Liver (tissue), 9 donors: ENCODE data around the gene PHF12. TPM values are rescaled to one million over a fixed set of nuclear protein-coding genes. Genes with fewer than 3 reads are reported as not detected.
"Not testable (repeated sequence)": the region's sequence is repeated elsewhere in the genome, so short reads cannot be mapped to it uniquely, and the experiment has no call there.

ENCODE experiments used
- DNase-seq: peaks from one replicate; pipeline ENCODE4 v3.0.0-alpha.2; 2017; ENCODE audit warnings: low spot score
- H3K27ac ChIP-seq, 2 donors: one replicate each; pipeline ENCODE4 v1.7.0; 2013; ENCODE audit warnings: inconsistent platforms in 2 of 2, low read length in 2 of 2, control low read depth in 1 of 2, low read depth in 1 of 2, mild to moderate bottlenecking in 1 of 2
- H3K27me3 ChIP-seq, 4 donors: one replicate each; pipeline versions ENCODE4 v1.6.1 to v1.7.0; 2013; ENCODE audit warnings: low read length in 3 of 4, inconsistent platforms in 1 of 4, mild to moderate bottlenecking in 1 of 4, moderate library complexity in 1 of 4; ENCODE audit not compliant: control insufficient read depth in 4 of 4, insufficient read depth in 4 of 4
- H3K36me3 ChIP-seq, 4 donors: one replicate each; pipeline versions ENCODE4 v1.6.1 to v1.7.0; 2013; ENCODE audit warnings: low read length in 3 of 4, mild to moderate bottlenecking in 3 of 4, low read depth in 1 of 4, moderate library complexity in 1 of 4; ENCODE audit not compliant: control insufficient read depth in 4 of 4, insufficient read depth in 3 of 4
- H3K4me1 ChIP-seq, 4 donors: one replicate each; pipeline versions ENCODE4 v1.6.1 to v1.7.0; 2013; ENCODE audit warnings: low read length in 3 of 4, mild to moderate bottlenecking in 3 of 4, moderate library complexity in 1 of 4; ENCODE audit not compliant: control insufficient read depth in 4 of 4, insufficient read depth in 4 of 4
- H3K4me3 ChIP-seq, 3 donors: one replicate each; pipeline versions ENCODE4 v1.6.1 to v1.7.0; 2013; ENCODE audit warnings: low read length in 3 of 3, control low read depth in 1 of 3, low read depth in 1 of 3, mild to moderate bottlenecking in 1 of 3
- H3K9ac ChIP-seq, 2 donors: one replicate each; pipeline ENCODE4 v1.7.0; 2013; ENCODE audit warnings: low read length in 2 of 2, mild to moderate bottlenecking in 2 of 2, moderate library complexity in 2 of 2, control low read depth in 1 of 2, low read depth in 1 of 2
- H3K9me3 ChIP-seq, 4 donors: one replicate each; pipeline versions ENCODE4 v1.6.1 to v1.7.0; 2013; ENCODE audit warnings: low read length in 3 of 4; ENCODE audit not compliant: control insufficient read depth in 4 of 4
- ATF3 ChIP-seq: IDR thresholded peaks from 2 replicates; pipeline ENCODE4 v1.6.1; 2016; ENCODE audit warnings: antibody characterized with exemption
- CTCF ChIP-seq: fragments of 150-350 bp; IDR thresholded peaks from 2 replicates; pipeline ENCODE4 v1.5.1; 2017; ENCODE audit warnings: improper control_type of control experiment, low read depth, low read length; ENCODE audit not compliant: missing input control
- EGR1 ChIP-seq, 2 donors: IDR thresholded peaks; 2 replicates each; pipeline ENCODE4 v1.6.1; 2016 to 2018; ENCODE audit warnings: antibody characterized with exemption in 2 of 2, low read depth in 2 of 2
- FOXA1 ChIP-seq: IDR thresholded peaks from 2 replicates; pipeline ENCODE4 v1.6.1; 2016; ENCODE audit warnings: antibody characterized with exemption
- FOXA2 ChIP-seq: IDR thresholded peaks from 2 replicates; pipeline ENCODE4 v1.6.1; 2016; ENCODE audit warnings: antibody characterized with exemption
- GABPA ChIP-seq, 2 donors: IDR thresholded peaks in 1 of 2; conservative IDR thresholded peaks in 1 of 2; 2 replicates each; pipeline ENCODE4 v1.6.1; 2016; ENCODE audit warnings: antibody characterized with exemption in 2 of 2, mild to moderate bottlenecking in 1 of 2, moderate library complexity in 1 of 2
- HNF4A ChIP-seq, 2 donors: conservative IDR thresholded peaks; 2 replicates each; pipeline ENCODE4 v1.6.1; 2016; ENCODE audit warnings: antibody characterized with exemption in 2 of 2, mild to moderate bottlenecking in 2 of 2
- HNF4G ChIP-seq: IDR thresholded peaks from 2 replicates; pipeline ENCODE4 v1.6.1; 2016; ENCODE audit warnings: antibody characterized with exemption
- JUND ChIP-seq, 2 donors: IDR thresholded peaks; 2 replicates each; pipeline ENCODE4 v1.6.1; 2016; ENCODE audit warnings: antibody characterized with exemption in 2 of 2
- MAX ChIP-seq: IDR thresholded peaks from 2 replicates; pipeline ENCODE4 v1.6.1; 2016; ENCODE audit warnings: antibody characterized with exemption
- NR2F2 ChIP-seq: IDR thresholded peaks from 2 replicates; pipeline ENCODE4 v1.6.1; 2016; ENCODE audit warnings: antibody characterized with exemption
- RAD21 ChIP-seq, 2 donors: IDR thresholded peaks; 2 replicates each; pipeline ENCODE4 v1.6.1; 2016; ENCODE audit warnings: antibody characterized with exemption in 2 of 2, mild to moderate bottlenecking in 2 of 2
- REST ChIP-seq: IDR thresholded peaks from 2 replicates; pipeline ENCODE4 v1.6.1; 2016; ENCODE audit warnings: antibody characterized with exemption, mild to moderate bottlenecking
- RXRA ChIP-seq, 2 donors: IDR thresholded peaks; 2 replicates each; pipeline ENCODE4 v1.6.1; 2017 to 2018; ENCODE audit warnings: antibody characterized with exemption in 2 of 2, mild to moderate bottlenecking in 1 of 2
- SP1 ChIP-seq: IDR thresholded peaks from 2 replicates; pipeline ENCODE4 v1.6.1; 2018; ENCODE audit warnings: antibody characterized with exemption, mild to moderate bottlenecking
- TAF1 ChIP-seq: conservative IDR thresholded peaks from 2 replicates; pipeline ENCODE4 v1.6.1; 2016; ENCODE audit warnings: antibody characterized with exemption, mild to moderate bottlenecking
- YY1 ChIP-seq: IDR thresholded peaks from 2 replicates; pipeline ENCODE4 v1.6.1; 2016; ENCODE audit warnings: antibody characterized with exemption, mild to moderate bottlenecking
- ZBTB33 ChIP-seq: IDR thresholded peaks from 2 replicates; pipeline ENCODE4 v1.6.1; 2016; ENCODE audit warnings: antibody characterized with exemption
- WGBS: extraction: QIAGEN DNeasy Blood & Tissue Kit; methylation state at CpG from one replicate; pipeline ENCODE4 v1.1.7; 2013; 5-methylcytosine and 5-hydroxymethylcytosine counted together
- polyA plus RNA-seq, 2 donors: library from polyadenylated mRNA; stranded (reverse) in 1 of 2; unstranded in 1 of 2; fragments of 200-250 nt in 1 of 2; fragments of >200 nt in 1 of 2; fragmentation: Nextera tagmentation in 1 of 2; extraction: Ambion mirVana in 1 of 2; gene quantifications; one replicate each; pipeline versions ENCODE4 v1.2.1 to v1.2.3, GENCODE V29; 2013 to 2015
- total RNA-seq, 2 donors: library from RNA; depleted of rRNA; stranded (reverse); fragments of >200 nt; gene quantifications; one replicate each; pipeline ENCODE4 v1.2.3, GENCODE V29; 2014
- donor health status: healthy.
- donor health status: healthy.
- donor health status: healthy.
- donor health status: healthy.
- donor health status: healthy.

The PHF12 gene
- total and polyA plus RNA-seq, 4 donors = 4.3 to 21.3 (median 11.7) TPM

- H3K27me3 ChIP-seq = no peaks in the 10 kb centered on the region
- TF ChIP-seq GABPA (IDR thresholded peaks at IDR 0.05 in 1 of 2, conservative IDR thresholded peaks at IDR 0.05 in 1 of 2) = no peak
- TF ChIP-seq EGR1 (IDR thresholded peaks at IDR 0.05; ENCODE audit: low read depth in 2 of 2) = no peak
- no peak for TF ChIP-seq SP1
- TF ChIP-seq MAX = no peak
- no peak for TF ChIP-seq FOXA1
- no peak for TF ChIP-seq ZBTB33
- TF ChIP-seq YY1 = no peak
- no peak for TF ChIP-seq JUND (IDR thresholded peaks at IDR 0.05)
- TF ChIP-seq NR2F2 = no peak
- TF ChIP-seq CTCF = no peak
- TF ChIP-seq FOXA2 = no peak
- TF ChIP-seq HNF4G = no peak
- TF ChIP-seq TAF1 = no peak
- TF ChIP-seq ATF3 = no peak
- no peak for TF ChIP-seq REST
- TF ChIP-seq RAD21 (IDR thresholded peaks at IDR 0.05) = no peak
- TF ChIP-seq HNF4A (conservative IDR thresholded peaks at IDR 0.05) = no peak
- TF ChIP-seq RXRA (IDR thresholded peaks at IDR 0.05) = no peak
- H3K4me3 ChIP-seq = no peak overlapping the region
- H3K36me3 ChIP-seq = peaks cover 24 to 49% (median 40%) of the 10 kb centered on the region in 4 donors
- no peaks in the 10 kb centered on the region for H3K9me3 ChIP-seq
- DNase-seq = no peak
- H3K4me1 ChIP-seq = no peaks in the 10 kb centered on the region
- H3K27ac ChIP-seq = no peak overlapping the region
- 93% methylated on average over 2 of the region's 2 CpGs for WGBS
- H3K9ac ChIP-seq = no peak overlapping the region
Measured at GRCh38 chr17:28878158-28878910, 73.0 kb downstream of the PHF12 start.

GRCh38 chr17:28877150-28877711, 74.1 kb downstream of the PHF12 start:
- H3K36me3 ChIP-seq = peaks cover 17 to 39% (median 32%) of the 10 kb centered on the region in 4 donors
- H3K4me3 ChIP-seq, H3K4me1 ChIP-seq, DNase-seq, H3K27me3 ChIP-seq, H3K9me3 ChIP-seq, H3K27ac ChIP-seq, H3K9ac ChIP-seq: not testable (repeated sequence)
- WGBS = 94% methylated on average over 6 of the region's 6 CpGs
